Measurements from ENCODE around the gene SHCBP1L. TPM values are rescaled to one million over a fixed set of nuclear protein-coding genes. Genes with fewer than 3 reads are reported as not detected.

Gene SHCBP1L
- total RNA-seq, 4 donors from 2014 or later: 2.8 TPM; not detected in 3

DNA sequence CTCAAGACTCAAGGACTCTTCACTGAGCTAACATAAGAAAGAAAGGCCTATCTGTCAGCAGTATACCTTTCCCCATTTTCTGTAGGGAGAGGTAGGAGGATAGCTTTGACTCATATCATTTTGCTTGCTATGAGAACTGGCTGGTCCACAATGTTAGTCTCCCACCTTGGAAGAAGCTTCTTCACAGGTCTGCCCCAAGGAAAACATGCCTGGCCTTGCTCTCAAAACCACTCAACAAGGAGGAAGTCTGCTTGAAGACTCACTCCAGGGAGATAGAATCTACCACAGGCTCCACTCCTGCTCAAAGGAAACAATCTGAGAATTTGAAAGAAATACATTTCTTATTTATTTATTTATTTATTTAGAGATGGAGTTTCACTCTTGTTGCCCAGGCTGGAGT lies 40.8 kb upstream of the SHCBP1L start:
- DNase-seq (ENCODE audit: low spot score) (no peak), ATAC-seq (ENCODE audit: low FRiP score) (no peak)
- TF ChIP-seq, protein P1, sequence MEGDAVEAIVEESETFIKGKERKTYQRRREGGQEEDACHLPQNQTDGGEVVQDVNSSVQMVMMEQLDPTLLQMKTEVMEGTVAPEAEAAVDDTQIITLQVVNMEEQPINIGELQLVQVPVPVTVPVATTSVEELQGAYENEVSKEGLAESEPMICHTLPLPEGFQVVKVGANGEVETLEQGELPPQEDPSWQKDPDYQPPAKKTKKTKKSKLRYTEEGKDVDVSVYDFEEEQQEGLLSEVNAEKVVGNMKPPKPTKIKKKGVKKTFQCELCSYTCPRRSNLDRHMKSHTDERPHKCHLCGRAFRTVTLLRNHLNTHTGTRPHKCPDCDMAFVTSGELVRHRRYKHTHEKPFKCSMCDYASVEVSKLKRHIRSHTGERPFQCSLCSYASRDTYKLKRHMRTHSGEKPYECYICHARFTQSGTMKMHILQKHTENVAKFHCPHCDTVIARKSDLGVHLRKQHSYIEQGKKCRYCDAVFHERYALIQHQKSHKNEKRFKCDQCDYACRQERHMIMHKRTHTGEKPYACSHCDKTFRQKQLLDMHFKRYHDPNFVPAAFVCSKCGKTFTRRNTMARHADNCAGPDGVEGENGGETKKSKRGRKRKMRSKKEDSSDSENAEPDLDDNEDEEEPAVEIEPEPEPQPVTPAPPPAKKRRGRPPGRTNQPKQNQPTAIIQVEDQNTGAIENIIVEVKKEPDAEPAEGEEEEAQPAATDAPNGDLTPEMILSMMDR (IDR thresholded peaks at IDR 0.05): no peak

DNA sequence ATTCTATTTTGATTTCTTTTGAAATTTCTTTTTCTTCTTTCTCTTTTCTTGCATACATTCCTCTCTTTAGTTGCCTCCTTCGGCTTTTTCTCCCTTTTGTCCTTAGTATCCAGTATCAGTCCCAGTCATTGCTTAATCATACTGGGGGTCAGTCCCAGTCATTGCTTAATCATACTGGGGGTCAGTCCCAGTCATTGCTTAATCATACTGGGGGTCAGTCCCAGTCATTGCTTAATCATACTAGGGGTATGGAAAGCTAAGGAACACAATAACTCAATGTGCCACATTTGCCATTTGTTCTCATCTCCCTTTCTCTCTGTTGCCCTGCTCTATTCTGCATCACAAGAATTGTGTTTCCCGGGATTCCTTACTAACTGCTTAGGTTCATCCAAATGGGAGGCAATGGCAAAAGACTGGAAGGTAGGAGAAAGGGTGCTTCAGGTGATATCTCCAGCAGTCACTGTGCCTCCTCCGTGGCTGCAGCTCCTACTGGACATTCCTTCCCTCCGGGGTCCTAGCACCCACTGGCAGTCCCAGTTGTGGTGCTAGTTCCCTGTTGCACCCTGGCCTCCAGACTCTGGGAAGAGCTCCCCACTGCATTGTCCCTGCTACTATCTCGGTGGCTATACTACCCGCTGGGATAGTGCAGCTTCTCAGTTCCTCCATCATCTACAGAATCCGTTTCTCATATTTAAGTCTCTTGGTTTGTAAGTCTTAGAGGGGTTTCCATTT lies 37.6 kb upstream of the SHCBP1L start:
- TF ChIP-seq, protein P1 (IDR thresholded peaks at IDR 0.05): no peak
- ATAC-seq (ENCODE audit: low FRiP score) (peak; percentile 75), DNase-seq (ENCODE audit: low spot score) (no peak)

DNA sequence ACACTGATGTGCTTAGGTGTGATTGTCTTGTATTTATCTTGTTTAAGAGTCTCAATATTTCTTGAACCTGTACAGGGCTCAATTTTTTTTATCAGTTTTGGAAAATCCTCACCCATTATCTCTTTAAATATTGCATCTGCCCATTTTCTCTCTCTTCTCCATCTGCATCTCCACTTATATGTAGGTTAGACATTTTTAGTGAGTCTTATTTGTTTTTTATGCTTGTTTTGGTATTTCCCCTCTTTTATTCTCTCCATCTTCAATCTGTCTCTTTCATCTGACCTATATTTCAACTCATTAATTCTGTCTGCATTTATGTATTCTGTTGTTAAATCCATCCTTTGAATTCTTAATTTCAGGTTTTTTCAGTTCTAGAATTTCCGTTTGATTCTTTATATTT lies 32.9 kb upstream of the SHCBP1L start:
- no peak for DNase-seq (ENCODE audit: low spot score)
- TF ChIP-seq, protein P1 (IDR thresholded peaks at IDR 0.05): no peak
- ATAC-seq (ENCODE audit: low FRiP score): no peak

DNA sequence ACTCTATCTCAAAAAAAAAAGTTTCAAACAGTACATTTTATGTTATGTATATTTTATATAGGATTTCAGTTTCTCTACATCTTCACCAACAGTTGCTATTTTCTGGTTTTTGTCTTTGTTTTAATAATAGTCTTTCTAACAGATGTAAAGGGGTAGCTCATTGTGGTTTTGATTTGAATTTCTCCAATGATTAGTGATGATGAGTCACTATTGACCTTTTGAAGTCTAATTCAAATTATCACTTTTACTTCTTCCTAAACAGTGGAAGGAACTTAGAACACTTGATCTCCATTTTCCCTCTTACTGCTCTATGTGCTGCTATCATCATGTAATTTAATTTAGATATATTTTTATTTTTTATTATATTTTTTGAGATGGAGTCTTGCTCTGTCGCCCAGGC lies 31.7 kb upstream of the SHCBP1L start:
- ATAC-seq (ENCODE audit: low FRiP score): no peak
- DNase-seq (ENCODE audit: low spot score): no peak
- TF ChIP-seq, protein P1 (IDR thresholded peaks at IDR 0.05): no peak

DNA sequence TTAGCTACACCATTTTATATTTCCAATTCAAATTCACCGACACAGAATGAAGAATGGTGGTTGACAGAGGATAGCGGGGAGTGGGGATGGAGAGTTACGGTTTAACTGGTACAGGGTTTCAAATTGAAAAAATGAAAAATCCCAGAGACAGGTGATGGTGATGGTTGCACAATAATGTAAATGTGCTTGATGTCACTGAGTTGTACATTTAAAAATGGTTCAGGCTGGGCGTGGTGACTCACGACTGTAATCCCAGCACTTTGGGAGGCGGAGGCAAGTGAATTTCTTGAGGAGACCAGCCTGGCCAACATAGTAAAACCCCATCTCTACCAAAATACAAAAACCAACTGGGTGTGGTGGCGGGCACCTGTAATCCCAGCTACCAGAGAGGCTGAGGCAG lies 31.2 kb upstream of the SHCBP1L start:
- DNase-seq (ENCODE audit: low spot score) (no peak), ATAC-seq (ENCODE audit: low FRiP score) (no peak)
- TF ChIP-seq, protein P1 (IDR thresholded peaks at IDR 0.05): no peak

DNA sequence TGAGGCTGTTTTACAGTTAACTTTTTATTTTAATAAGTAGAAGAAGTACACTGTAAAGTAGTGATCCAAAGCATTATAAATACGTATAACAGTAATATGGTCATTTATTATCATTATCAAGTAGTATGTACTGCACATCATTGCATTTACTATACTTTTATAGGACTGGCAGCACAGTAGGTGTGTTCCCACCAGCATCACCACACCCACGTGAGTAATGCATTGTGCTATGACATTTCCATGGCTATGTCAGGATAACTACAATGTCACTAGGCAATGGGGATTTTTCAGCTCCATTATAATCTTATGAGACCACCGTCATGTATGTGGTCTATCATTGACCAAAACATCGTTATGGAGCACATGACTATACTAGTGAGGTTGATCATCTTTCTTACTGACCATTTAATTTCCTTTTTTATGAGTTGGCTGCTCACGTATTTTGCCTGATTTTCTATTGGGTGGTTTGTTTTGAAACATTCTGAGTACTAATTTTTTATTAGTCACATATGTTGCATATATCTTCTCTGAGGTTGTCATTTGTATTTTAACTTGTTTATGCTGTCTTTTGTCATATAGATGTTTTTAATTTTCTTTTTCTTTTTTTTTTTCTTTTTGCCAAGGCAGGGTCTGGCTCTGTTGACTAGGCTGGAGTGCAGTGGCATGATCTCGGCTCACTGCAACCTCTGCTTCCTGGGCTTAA lies 25.3 kb upstream of the SHCBP1L start:
- TF ChIP-seq, protein P1 (IDR thresholded peaks at IDR 0.05): no peak
- DNase-seq (ENCODE audit: low spot score) (no peak), ATAC-seq (ENCODE audit: low FRiP score) (no peak)

DNA sequence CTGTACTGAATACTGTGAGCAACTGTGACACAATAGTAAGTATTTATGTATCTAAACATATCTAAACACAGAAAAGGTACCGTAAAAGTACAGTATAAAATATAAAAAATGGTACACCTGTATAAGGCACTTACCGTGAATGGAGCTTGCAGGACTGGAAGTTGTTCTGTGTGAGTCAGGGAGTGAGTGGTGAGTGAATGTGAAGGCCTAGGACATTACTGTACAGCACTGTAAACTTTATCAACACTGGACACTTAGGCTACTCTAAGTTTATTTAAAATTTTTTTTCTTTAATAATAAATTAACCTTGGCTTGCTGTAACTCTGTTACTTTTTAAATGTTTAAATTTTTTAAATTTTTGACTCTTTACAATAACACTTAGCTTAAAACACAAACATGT lies 24.5 kb upstream of the SHCBP1L start:
- ATAC-seq (ENCODE audit: low FRiP score): no peak
- no peak for DNase-seq (ENCODE audit: low spot score)
- TF ChIP-seq, protein P1 (IDR thresholded peaks at IDR 0.05): no peak

Measured in omental fat pad (tissue), 4 donors.